Skeletal muscle tissue (tissue), 4 donors: ENCODE results near the gene MACO1. TPM values are rescaled to one million over a fixed set of nuclear protein-coding genes. Genes with fewer than 3 reads are reported as not detected.
"Not testable (repeated sequence)": the region's sequence is repeated elsewhere in the genome, so short reads cannot be mapped to it uniquely, and the experiment has no call there.

Experiments
- H3K27ac ChIP-seq: one replicate; pipeline ENCODE4 v1.7.0; 2013; ENCODE audit warnings: mild to moderate bottlenecking, low read depth, low read length, inconsistent platforms
- H3K27me3 ChIP-seq, 3 donors: one replicate each; pipeline ENCODE4 v1.7.0; 2013; ENCODE audit warnings: low read length in 3 of 3; ENCODE audit not compliant: control insufficient read depth in 3 of 3, insufficient read depth in 3 of 3
- H3K36me3 ChIP-seq, 3 donors: one replicate each; pipeline ENCODE4 v1.7.0; 2013; ENCODE audit warnings: low read length in 3 of 3; ENCODE audit not compliant: control insufficient read depth in 3 of 3, insufficient read depth in 3 of 3
- H3K4me1 ChIP-seq, 3 donors: one replicate each; pipeline ENCODE4 v1.7.0; 2013; ENCODE audit warnings: low read length in 3 of 3, mild to moderate bottlenecking in 3 of 3; ENCODE audit not compliant: control insufficient read depth in 3 of 3, insufficient read depth in 3 of 3
- H3K4me3 ChIP-seq, 3 donors: one replicate each; pipeline ENCODE4 v1.7.0; 2013; ENCODE audit warnings: low read length in 3 of 3
- H3K9ac ChIP-seq, 3 donors: one replicate each; pipeline ENCODE4 v1.7.0; 2013; ENCODE audit warnings: low read length in 3 of 3, mild to moderate bottlenecking in 3 of 3, moderate library complexity in 2 of 3, low read depth in 1 of 3
- H3K9me3 ChIP-seq, 3 donors: one replicate each; pipeline ENCODE4 v1.7.0; 2013; ENCODE audit warnings: low read length in 3 of 3; ENCODE audit not compliant: control insufficient read depth in 3 of 3
- total RNA-seq: library from RNA; depleted of rRNA; stranded (reverse); fragments of >200 nt; gene quantifications from one replicate; pipeline ENCODE4 v1.2.3, GENCODE V29; 2014
- donor health status: Osteomylitis.

Gene MACO1
- total RNA-seq, 1 donor from 2014 or later: 16.2 TPM

- Histone ChIP-seq H3K4me3 (no peak overlapping the region), H3K27ac (no peak overlapping the region), H3K27me3 (peaks cover 0 to 7% (median 4%) of the 10 kb centered on the region in 3 donors), H3K9ac (no peak overlapping the region), H3K9me3 (no peaks in the 10 kb centered on the region), H3K36me3 (peaks cover 0 to 7% (median 6%) of the 10 kb centered on the region in 3 donors), H3K4me1 (peaks cover 8 to 21% (median 8%) of the 10 kb centered on the region in 3 donors)
These were observed 74.3 kb downstream of the MACO1 start for GRCh38 chr1:25504706-25505595.

GRCh38 chr1:25505656-25506385 is 75.1 kb downstream of the MACO1 start:
- Histone ChIP-seq H3K4me3 (no peak overlapping the region), H3K4me1 (peaks cover 4 to 15% (median 8%) of the 10 kb centered on the region in 3 donors), H3K27me3 (peaks cover 0 to 7% (median 4%) of the 10 kb centered on the region in 3 donors), H3K27ac (no peak overlapping the region), H3K9me3 (no peaks in the 10 kb centered on the region), H3K9ac (no peak overlapping the region), H3K36me3 (peaks cover 0 to 7% (median 0%) of the 10 kb centered on the region in 3 donors)

- H3K9ac ChIP-seq, H3K27me3 ChIP-seq, H3K4me3 ChIP-seq, H3K9me3 ChIP-seq, H3K4me1 ChIP-seq, H3K27ac ChIP-seq, H3K36me3 ChIP-seq: not testable (repeated sequence)
These were observed 76.1 kb downstream of the MACO1 start for GRCh38 chr1:25506566-25507463.

GRCh38 chr1:25513666-25514065 is 83.0 kb downstream of the MACO1 start:
- Histone ChIP-seq H3K36me3 (no peaks in the 10 kb centered on the region), H3K27me3 (no peaks in the 10 kb centered on the region), H3K9ac (no peak overlapping the region), H3K4me3 (no peak overlapping the region), H3K27ac (no peak overlapping the region), H3K9me3 (no peaks in the 10 kb centered on the region), H3K4me1 (no peaks in the 10 kb centered on the region)

GRCh38 chr1:25515033-25515432 is 84.3 kb downstream of the MACO1 start:
- Histone ChIP-seq H3K27me3 (no peaks in the 10 kb centered on the region), H3K9ac (no peak overlapping the region), H3K27ac (no peak overlapping the region), H3K9me3 (no peaks in the 10 kb centered on the region), H3K4me3 (no peak overlapping the region), H3K36me3 (no peaks in the 10 kb centered on the region), H3K4me1 (no peaks in the 10 kb centered on the region)

- no peak overlapping the region for H3K4me3 ChIP-seq
- H3K4me1 ChIP-seq: no peaks in the 10 kb centered on the region
- H3K27me3 ChIP-seq: no peaks in the 10 kb centered on the region
- no peaks in the 10 kb centered on the region for H3K9me3 ChIP-seq
- H3K9ac ChIP-seq: no peak overlapping the region
- no peak overlapping the region for H3K27ac ChIP-seq
- no peaks in the 10 kb centered on the region for H3K36me3 ChIP-seq
These were observed 86.0 kb downstream of the MACO1 start for GRCh38 chr1:25516686-25517085.

- no peak overlapping the region for H3K4me3 ChIP-seq
- H3K27me3 ChIP-seq: no peaks in the 10 kb centered on the region
- H3K4me1 ChIP-seq: no peaks in the 10 kb centered on the region
- no peak overlapping the region for H3K9ac ChIP-seq
- no peaks in the 10 kb centered on the region for H3K36me3 ChIP-seq
- no peak overlapping the region for H3K27ac ChIP-seq
- H3K9me3 ChIP-seq: no peaks in the 10 kb centered on the region
These were observed 87.0 kb downstream of the MACO1 start for GRCh38 chr1:25517476-25518394.

GRCh38 chr1:25519624-25520023 is 88.9 kb downstream of the MACO1 start:
- H3K9ac ChIP-seq: no peak overlapping the region
- peaks cover 0 to 3% (median 0%) of the 10 kb centered on the region in 3 donors for H3K4me1 ChIP-seq
- no peaks in the 10 kb centered on the region for H3K36me3 ChIP-seq
- H3K9me3 ChIP-seq: no peaks in the 10 kb centered on the region
- no peak overlapping the region for H3K27ac ChIP-seq
- H3K27me3 ChIP-seq: no peaks in the 10 kb centered on the region
- no peak overlapping the region for H3K4me3 ChIP-seq
